Spleen (tissue), 7 donors: ENCODE data around the gene MROH8.

Experiments
- CTCF ChIP-seq, 11 experiments: fragments of 200-600 bp in 7 of 11; fragments of 450-650 bp in 4 of 11; sonication (generic) in 4 of 11; IDR thresholded peaks in 8 of 11; conservative IDR thresholded peaks in 3 of 11; 1 replicate in 7 of 11; 2 replicates in 4 of 11; pipeline versions ENCODE4 v1.4.0 to v1.8.0; 2016 to 2021; ENCODE audit warnings: antibody characterized with exemption in 11 of 11, inconsistent platforms in 4 of 11, mild to moderate bottlenecking in 1 of 11
- POLR2A ChIP-seq, 3 donors: fragments of 450-650 bp; IDR thresholded peaks; one replicate each; pipeline ENCODE4 v1.5.1; 2017; ENCODE audit warnings: antibody characterized with exemption in 3 of 3, mild to moderate bottlenecking in 1 of 3
- donor health status: DM: no; HTN: no; CAD: no; lungs with moderate emphysema.
- donor health status: DM: no; HTN: no; CAD: no.
- donor health status: DM: no; HTN: no; CAD: no.

- TF ChIP-seq CTCF (IDR thresholded peaks at IDR 0.05 in 8 of 11, conservative IDR thresholded peaks at IDR 0.05 in 3 of 11), result no peak
- no peak for TF ChIP-seq POLR2A (IDR thresholded peaks at IDR 0.05)
These were observed 67.4 kb downstream of the MROH8 start for GRCh38 chr20:37111926-37112455.
